Measurements from ENCODE around the gene SFTA2.

The SFTA2 gene

DNA sequence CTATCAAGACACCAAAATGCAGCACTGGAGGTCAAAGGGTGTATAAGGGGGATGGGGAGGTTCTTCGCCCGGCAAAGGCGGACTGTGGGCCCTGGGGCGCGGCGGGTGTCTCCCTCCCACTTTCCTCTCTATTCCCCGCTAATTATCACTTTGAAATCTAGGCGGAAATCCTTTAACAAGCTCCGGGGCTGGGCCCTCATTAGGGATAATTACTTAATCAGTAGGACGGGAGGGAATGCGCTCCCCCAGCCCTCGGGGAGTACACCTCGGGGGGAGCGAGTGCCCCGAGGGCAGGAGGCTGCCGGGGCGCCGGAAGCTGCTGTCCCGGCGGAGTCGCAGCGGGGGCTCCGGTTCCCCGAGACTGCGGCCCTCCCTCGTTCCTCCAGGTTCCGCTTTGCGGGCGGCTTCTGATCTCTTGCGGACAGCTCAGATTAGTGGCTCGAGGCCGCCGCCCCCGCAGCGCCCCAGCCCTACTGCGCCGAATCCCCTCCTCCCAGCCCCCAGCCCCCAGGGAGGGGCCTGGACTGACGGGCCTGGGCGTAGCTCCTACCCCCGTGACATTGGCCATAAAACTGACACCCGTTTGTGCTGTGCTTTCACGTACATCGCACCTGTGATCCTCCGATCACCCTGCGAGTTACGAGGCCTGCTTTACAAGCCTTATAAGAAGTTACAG is 23.5 kb upstream of the SFTA2 start:
- peak overlapping the region; percentile 45 for H3K4me3 ChIP-seq (ENCODE audit: low read depth, low read length)
- TF ChIP-seq, protein P1, sequence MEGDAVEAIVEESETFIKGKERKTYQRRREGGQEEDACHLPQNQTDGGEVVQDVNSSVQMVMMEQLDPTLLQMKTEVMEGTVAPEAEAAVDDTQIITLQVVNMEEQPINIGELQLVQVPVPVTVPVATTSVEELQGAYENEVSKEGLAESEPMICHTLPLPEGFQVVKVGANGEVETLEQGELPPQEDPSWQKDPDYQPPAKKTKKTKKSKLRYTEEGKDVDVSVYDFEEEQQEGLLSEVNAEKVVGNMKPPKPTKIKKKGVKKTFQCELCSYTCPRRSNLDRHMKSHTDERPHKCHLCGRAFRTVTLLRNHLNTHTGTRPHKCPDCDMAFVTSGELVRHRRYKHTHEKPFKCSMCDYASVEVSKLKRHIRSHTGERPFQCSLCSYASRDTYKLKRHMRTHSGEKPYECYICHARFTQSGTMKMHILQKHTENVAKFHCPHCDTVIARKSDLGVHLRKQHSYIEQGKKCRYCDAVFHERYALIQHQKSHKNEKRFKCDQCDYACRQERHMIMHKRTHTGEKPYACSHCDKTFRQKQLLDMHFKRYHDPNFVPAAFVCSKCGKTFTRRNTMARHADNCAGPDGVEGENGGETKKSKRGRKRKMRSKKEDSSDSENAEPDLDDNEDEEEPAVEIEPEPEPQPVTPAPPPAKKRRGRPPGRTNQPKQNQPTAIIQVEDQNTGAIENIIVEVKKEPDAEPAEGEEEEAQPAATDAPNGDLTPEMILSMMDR (IDR thresholded peaks at IDR 0.05; ENCODE audit: borderline replicate concordance, insufficient read depth, low read depth, low read length) = no peak

DNA sequence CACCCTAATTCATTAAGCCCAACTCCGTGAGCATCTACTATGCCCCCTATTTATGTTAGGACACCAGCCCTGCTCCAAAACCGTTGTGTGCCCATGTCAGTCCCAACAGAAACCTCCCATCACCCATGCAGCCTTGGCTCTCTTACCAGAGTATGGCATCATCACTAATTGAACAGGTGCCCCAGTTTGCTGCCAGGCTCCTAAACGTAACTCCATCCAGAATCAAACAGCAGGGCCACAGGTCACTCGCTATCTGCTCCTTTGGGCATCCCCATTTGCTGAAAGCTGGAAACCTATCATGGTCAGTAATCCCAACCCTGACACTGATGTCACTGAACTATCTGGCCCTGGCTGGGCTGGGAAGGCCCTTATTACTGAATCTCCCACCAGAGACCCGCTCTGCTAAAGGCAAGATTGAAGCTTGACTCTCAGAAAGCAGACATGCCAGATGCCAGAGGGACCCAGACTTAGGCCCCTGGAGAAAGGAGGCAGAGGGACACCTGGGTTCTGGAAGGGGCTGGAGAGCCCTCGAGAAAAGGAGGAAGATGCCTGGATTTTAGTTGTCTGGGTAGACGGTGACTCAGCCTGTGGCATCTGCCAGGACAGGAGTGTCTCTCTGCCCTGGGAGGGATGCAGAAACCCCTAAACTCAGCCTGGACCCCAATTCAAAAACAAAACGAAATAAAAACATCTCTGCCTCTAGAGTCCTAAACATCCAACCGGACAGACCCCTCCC is 22.8 kb upstream of the SFTA2 start:
- TF ChIP-seq, protein P1 (IDR thresholded peaks at IDR 0.05; ENCODE audit: borderline replicate concordance, insufficient read depth, low read depth, low read length) = no peak

DNA sequence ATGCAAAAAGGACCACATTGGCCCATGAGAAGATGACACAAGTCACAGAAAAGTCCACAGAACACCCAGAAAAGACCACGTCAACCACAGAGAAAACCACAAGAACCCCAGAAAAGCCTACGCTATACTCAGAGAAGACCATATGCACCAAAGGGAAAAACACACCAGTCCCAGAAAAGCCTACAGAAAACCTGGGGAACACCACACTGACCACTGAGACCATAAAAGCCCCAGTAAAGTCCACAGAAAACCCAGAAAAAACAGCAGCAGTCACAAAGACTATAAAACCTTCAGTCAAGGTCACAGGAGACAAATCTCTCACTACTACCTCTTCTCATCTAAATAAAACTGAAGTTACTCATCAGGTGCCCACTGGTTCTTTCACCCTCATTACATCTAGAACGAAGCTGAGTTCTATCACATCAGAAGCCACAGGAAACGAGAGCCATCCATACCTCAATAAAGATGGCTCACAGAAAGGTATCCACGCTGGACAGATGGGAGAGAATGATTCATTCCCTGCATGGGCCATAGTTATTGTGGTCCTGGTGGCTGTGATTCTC is 20.0 kb upstream of the SFTA2 start:
- TF ChIP-seq, protein P1 (IDR thresholded peaks at IDR 0.05; ENCODE audit: borderline replicate concordance, insufficient read depth, low read depth, low read length) = no peak
- H3K4me3 ChIP-seq (ENCODE audit: low read depth, low read length) = no peak overlapping the region

More for the DNA sequence above, 22.8 kb upstream of the SFTA2 start:
- H3K4me3 ChIP-seq (ENCODE audit: low read depth, low read length) = peak overlapping the region; percentile 45

DNA sequence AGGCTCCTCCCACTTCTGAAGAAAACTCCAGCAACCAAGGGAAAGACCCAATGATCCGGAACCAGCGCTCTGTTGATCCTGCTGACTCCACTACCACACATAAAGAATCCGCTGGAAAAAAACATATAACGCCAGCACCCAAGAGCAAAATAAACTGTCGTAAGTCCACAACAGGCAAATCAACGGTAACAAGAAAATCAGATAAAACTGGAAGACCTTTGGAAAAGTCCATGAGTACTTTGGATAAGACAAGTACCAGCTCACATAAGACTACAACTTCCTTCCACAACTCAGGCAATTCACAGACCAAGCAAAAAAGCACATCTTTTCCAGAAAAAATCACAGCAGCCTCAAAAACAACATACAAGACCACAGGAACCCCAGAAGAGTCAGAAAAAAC is 16.8 kb upstream of the SFTA2 start:
- TF ChIP-seq, protein P1 (IDR thresholded peaks at IDR 0.05; ENCODE audit: borderline replicate concordance, insufficient read depth, low read depth, low read length) = no peak
- no peak overlapping the region for H3K4me3 ChIP-seq (ENCODE audit: low read depth, low read length)

DNA sequence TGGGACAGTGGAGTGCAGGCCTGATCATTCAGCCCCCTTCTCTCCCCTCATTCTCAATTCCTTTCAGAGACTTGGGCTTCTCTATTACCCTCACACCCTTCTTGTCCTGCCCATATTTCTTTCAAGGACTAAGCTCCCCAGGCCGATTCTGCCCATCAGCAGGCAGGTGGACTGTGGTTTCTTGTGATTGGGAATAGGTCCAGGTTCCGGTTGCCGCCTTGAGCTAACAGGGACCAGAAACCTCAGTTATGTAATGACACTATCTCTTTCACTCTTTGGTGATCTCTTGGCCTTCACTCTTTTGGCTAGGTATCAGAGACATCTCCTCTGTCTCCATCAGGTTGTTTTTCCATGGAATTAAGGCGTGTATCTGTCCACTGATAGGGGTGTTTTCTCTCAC is 15.3 kb upstream of the SFTA2 start:
- no peak overlapping the region for H3K4me3 ChIP-seq (ENCODE audit: low read depth, low read length)
- TF ChIP-seq, protein P1 (IDR thresholded peaks at IDR 0.05; ENCODE audit: borderline replicate concordance, insufficient read depth, low read depth, low read length) = no peak

- TF ChIP-seq, protein P1 (IDR thresholded peaks at IDR 0.05; ENCODE audit: borderline replicate concordance, insufficient read depth, low read depth, low read length) = no peak
- no peak overlapping the region for H3K4me3 ChIP-seq (ENCODE audit: low read depth, low read length)
Measured at GRCh38 chr6:30945281-30945680, 13.3 kb upstream of the SFTA2 start.
